Nucleus accumbens (tissue), 56 donors: ENCODE measurements around the gene PDIA2.

Source experiments
- DNase-seq, 56 donors: peaks; one replicate each; lab custom pipeline; 2025; lab: John Stamatoyannopoulos, UW

PDIA2 gene

DNA sequence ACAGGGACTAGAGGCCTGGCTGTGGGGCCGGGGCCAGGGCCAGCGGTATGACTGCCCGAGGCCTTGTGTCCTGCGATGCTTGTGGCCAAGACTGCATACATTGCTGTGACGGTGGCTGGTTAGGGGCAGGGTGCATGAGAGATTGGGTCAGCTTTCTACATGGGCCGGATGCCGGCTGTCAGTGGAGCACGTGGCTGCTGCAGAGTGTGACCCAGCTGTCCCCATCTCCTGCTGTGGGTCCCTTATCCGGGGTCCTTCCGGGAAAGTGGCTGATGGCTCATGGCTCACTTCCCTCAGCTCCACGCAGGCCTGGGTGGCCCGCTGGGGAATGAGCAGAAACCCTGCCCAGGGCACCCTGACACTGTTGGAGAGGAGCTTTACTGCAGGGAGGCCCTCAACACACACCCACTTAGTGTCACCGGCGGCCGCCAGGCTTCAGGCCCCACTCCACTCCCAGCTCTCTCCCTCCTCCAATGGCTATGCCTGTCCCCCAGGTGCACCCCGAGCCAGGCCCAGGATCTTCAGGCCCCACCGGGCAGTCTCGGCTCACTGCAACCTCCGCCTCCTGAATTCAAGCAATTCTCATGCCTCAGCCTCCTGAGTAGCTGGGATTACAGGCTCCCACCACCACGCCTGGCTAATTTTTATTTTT is 6.4 kb upstream of the PDIA2 start:
- no peak for DNase-seq

GRCh38 chr16:278863-279366 is 4.0 kb upstream of the PDIA2 start:
- DNase-seq, result no peak

GRCh38 chr16:279531-279930 is 3.4 kb upstream of the PDIA2 start:
- no peak for DNase-seq

GRCh38 chr16:280005-280460 is 2.9 kb upstream of the PDIA2 start:
- peak in 1 of 56 donors; percentile 37 for DNase-seq

GRCh38 chr16:280552-280951 is 2.4 kb upstream of the PDIA2 start, which contains the start of gene ARHGDIG:
TSS of gene ARHGDIG (plus strand) at chr16:280591. CDS start at chr16:280681, 90 bp downstream.
- no peak for DNase-seq

GRCh38 chr16:280991-281659 is 1.8 kb upstream of the PDIA2 start:
- no peak for DNase-seq

GRCh38 chr16:281660-282255 is 1.2 kb upstream of the PDIA2 start:
- DNase-seq, result no peak

- DNase-seq, result no peak
Observed at GRCh38 chr16:282491-282890, 473 bp upstream of the PDIA2 start.

- DNase-seq, result no peak
Observed at GRCh38 chr16:284204-285120, 1.5 kb downstream of the PDIA2 start.

DNA sequence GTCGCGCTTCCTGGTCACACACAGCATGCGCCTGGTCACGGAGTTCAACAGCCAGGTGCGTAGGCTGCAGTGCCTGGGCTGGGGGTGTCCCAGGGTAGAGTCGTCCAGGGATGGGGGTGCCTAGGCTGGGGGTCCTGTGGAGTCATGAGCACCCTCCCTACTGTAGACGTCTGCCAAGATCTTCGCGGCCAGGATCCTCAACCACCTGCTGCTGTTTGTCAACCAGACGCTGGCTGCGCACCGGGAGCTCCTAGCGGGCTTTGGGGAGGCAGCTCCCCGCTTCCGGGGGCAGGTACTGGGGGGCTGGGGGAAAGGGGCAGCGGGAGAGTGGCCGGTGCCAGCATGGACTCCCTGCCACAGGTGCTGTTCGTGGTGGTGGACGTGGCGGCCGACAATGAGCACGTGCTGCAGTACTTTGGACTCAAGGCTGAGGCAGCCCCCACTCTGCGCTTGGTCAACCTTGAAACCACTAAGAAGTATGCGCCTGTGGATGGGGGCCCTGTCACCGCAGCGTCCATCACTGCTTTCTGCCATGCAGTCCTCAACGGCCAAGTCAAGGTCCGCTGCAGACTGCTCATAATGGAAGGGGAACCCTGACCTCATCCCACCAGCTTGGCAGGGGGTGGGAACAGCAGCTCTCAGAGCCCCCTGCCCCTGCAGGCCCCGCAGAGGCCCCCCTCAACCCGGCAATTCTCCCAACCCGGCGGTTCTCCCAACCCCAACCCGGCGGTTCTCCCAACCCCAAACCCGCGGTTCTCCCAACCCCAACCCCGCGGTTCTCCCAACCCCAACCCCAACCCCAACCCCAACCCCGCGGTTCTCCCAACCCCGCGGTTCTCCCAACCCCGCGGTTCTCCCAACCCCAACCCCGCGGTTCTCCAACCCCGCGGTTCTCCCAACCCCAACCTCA is 2.4 kb downstream of the PDIA2 start:
- no peak for DNase-seq

DNA sequence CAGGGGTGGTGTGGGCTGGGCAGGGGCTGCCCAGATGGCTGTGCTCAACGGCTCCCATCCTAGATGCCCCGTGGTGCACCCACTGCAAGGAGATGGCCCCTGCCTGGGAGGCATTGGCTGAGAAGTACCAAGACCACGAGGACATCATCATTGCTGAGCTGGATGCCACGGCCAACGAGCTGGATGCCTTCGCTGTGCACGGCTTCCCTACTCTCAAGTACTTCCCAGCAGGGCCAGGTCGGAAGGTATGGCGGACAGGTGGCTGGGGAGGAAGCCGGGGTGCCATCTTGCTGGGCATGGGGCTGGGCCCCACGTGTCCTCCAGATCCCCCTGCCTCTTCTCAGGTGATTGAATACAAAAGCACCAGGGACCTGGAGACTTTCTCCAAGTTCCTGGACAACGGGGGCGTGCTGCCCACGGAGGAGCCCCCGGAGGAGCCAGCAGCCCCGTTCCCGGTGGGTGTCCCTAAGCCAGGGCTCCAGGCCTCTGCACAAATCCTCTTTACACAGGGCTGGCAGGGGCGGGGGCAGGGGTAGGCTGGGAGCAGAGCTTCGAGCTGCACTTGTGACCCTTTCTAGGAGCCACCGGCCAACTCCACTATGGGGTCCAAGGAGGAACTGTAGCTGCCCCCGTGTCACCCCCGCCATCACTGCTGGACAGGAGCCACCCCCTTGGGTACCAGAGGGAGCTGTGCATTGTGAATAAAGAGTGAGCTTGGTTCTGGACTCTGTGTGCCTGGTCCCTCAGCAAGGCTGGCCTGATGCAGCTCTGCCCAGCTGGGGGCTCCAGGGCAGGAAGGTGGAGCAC is 3.7 kb downstream of the PDIA2 start:
- DNase-seq, result no peak

GRCh38 chr16:287298-287811 is 4.4 kb downstream of the PDIA2 start:
- no peak for DNase-seq

- DNase-seq, result no peak
Observed at GRCh38 chr16:287981-288920, 5.3 kb downstream of the PDIA2 start.

GRCh38 chr16:289395-289997 is 6.5 kb downstream of the PDIA2 start:
- DNase-seq, result no peak

- no peak for DNase-seq
Observed at GRCh38 chr16:290015-290680, 7.2 kb downstream of the PDIA2 start.

DNA sequence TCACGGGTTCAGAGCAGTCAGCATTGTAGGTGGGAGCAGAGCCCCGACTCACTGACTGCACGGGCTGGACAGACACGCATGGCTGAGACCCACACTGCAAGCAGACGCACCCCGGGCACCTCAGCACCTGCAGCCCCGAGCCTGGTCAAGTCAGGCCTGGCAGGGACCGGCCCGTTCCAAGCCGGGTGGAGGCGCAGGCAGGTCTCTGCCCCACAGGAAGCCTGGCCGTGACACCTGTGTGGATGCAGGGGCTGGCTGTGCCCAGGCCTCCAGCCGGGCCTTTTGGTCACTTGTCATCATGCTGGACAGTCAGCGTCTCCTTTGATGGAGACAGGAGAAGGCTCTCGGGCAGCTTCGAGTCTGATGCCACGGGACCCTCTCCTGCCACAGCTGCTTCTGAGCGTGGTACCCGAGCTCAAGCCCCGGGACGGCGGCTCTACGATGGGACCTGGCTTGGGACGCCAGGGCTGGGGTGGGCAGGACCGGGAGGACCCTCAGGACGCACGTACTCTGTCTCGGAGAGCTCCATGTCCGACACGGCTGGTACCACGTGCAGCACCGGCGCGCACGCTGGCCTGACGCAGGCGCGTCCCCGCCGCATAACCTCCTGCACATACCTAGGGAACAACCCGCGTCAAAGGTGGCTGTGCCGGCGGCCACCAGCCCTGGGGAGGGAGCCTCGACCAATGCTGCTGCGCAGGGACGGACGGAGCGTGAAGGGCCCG is 7.9 kb downstream of the PDIA2 start:
- no peak for DNase-seq
